Neural crest cell (in vitro differentiated cells): ENCODE data around the gene RHOT1. TPM values are rescaled to one million over a fixed set of nuclear protein-coding genes. Genes with fewer than 3 reads are reported as not detected.

Experiments
- DNase-seq: peaks from one replicate; pipeline ENCODE4 v3.0.0; 2021; ENCODE audit warnings: low read depth, mixed read lengths, low spot score
- H3K27ac Mint-ChIP-seq: one replicate; pipeline ENCODE4 v1.8.0; 2021; ENCODE audit warnings: mild to moderate bottlenecking, mixed read lengths; ENCODE audit not compliant: unreplicated experiment
- H3K27me3 Mint-ChIP-seq: 2 replicates; pipeline ENCODE4 v1.8.0; 2021; ENCODE audit warnings: low read depth, mild to moderate bottlenecking, mixed read lengths
- H3K36me3 Mint-ChIP-seq: 2 replicates; pipeline ENCODE4 v1.8.0; 2021; ENCODE audit warnings: low read depth, mild to moderate bottlenecking, mixed read lengths
- H3K4me1 Mint-ChIP-seq: 2 replicates; pipeline ENCODE4 v1.8.0; 2021; ENCODE audit warnings: mixed read lengths
- H3K4me3 Mint-ChIP-seq: one replicate; pipeline ENCODE4 v1.8.0; 2021; ENCODE audit warnings: mild to moderate bottlenecking, mixed read lengths
- H3K9me3 Mint-ChIP-seq: 2 replicates; pipeline ENCODE4 v1.8.0; 2021; ENCODE audit warnings: mixed read lengths
- total RNA-seq: library from RNA; stranded (reverse); gene quantifications from 2 replicates; pipeline ENCODE4 v1.2.1, GENCODE V29; 2021
- TF ChIP-seq, protein P1 (sequence below): fragments of 200-600 bp; sonication (generic); conservative IDR thresholded peaks from 2 replicates; pipeline ENCODE4 v1.5.0; 2021; ENCODE audit warnings: antibody characterized with exemption, mild to moderate bottlenecking

Gene RHOT1
- total RNA-seq, 1 donor from 2014 or later = 30.1 TPM

DNA sequence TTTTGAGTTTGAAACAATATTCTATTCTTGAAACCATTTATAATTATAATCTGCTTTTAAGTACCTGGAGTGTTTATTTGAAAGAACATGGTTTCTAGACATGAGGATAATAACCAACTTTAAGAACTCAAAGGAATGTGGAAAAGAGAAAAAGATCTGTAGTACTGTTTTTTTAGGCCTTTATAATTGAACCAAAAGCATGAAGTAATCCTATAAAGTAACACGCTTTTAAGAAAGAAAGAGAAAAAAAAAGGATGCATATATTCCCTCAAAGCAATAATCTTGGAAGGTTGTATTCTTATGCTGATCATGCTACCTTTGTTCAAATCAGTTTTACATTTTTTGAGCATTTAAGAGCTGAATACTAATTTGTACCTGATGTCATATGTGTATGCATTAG, 69.4 kb downstream of the RHOT1 start:
- H3K4me1 Mint-ChIP-seq = no peaks in the 10 kb centered on the region
- H3K36me3 Mint-ChIP-seq = no peaks in the 10 kb centered on the region
- no peak overlapping the region for H3K4me3 Mint-ChIP-seq
- TF ChIP-seq, protein P1, sequence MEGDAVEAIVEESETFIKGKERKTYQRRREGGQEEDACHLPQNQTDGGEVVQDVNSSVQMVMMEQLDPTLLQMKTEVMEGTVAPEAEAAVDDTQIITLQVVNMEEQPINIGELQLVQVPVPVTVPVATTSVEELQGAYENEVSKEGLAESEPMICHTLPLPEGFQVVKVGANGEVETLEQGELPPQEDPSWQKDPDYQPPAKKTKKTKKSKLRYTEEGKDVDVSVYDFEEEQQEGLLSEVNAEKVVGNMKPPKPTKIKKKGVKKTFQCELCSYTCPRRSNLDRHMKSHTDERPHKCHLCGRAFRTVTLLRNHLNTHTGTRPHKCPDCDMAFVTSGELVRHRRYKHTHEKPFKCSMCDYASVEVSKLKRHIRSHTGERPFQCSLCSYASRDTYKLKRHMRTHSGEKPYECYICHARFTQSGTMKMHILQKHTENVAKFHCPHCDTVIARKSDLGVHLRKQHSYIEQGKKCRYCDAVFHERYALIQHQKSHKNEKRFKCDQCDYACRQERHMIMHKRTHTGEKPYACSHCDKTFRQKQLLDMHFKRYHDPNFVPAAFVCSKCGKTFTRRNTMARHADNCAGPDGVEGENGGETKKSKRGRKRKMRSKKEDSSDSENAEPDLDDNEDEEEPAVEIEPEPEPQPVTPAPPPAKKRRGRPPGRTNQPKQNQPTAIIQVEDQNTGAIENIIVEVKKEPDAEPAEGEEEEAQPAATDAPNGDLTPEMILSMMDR = no peak
- no peak for DNase-seq
- H3K27me3 Mint-ChIP-seq = no peaks in the 10 kb centered on the region
- H3K27ac Mint-ChIP-seq = no peak overlapping the region
- no peaks in the 10 kb centered on the region for H3K9me3 Mint-ChIP-seq

DNA sequence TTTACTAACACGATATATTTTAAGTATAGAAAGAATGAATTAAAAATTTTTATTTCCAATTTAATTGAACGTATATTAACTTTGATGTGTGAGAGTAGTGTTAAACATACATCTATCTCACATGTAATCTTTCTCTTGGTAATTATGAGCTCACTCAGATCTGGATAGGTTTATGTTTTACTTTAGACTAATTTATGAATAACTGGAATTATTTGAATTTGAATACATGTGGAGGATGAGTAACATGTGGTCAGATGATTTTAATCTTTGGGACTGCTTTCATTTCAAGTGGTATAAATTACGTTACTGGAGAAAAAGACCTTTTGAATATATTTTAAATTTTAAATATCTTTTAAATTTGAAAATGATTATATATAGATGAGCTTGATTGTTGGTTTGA, 73.4 kb downstream of the RHOT1 start:
- Mint-ChIP-seq H3K36me3 (no peaks in the 10 kb centered on the region), H3K4me1 (no peaks in the 10 kb centered on the region), H3K27me3 (no peaks in the 10 kb centered on the region), H3K27ac (no peak overlapping the region), H3K9me3 (no peaks in the 10 kb centered on the region), H3K4me3 (no peak overlapping the region)
- no peak for DNase-seq
- TF ChIP-seq, protein P1 = no peak

DNA sequence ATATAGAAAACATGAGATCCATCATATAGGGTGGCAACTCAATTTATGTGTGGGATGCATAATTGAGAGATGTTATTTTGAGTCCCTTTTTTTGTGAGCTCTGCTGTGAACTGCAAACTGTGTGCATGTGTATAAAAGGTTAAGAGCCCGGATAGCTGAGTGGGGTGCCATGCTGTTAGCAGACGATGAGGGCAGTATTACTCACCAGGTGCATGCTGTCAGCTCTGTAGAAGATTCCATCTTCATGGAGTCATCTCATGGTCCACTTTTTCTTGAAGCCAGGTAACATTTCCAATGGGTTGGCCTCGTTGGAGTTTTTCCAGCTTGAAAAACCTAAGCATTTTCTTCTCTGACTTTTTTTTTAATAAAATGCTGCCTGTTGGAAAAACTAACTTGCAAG, 80.3 kb downstream of the RHOT1 start:
- DNase-seq = no peak
- H3K4me1 Mint-ChIP-seq = no peaks in the 10 kb centered on the region
- H3K9me3 Mint-ChIP-seq = no peaks in the 10 kb centered on the region
- H3K36me3 Mint-ChIP-seq = no peaks in the 10 kb centered on the region
- H3K4me3 Mint-ChIP-seq = no peak overlapping the region
- H3K27me3 Mint-ChIP-seq = no peaks in the 10 kb centered on the region
- TF ChIP-seq, protein P1 = no peak
- no peak overlapping the region for H3K27ac Mint-ChIP-seq

DNA sequence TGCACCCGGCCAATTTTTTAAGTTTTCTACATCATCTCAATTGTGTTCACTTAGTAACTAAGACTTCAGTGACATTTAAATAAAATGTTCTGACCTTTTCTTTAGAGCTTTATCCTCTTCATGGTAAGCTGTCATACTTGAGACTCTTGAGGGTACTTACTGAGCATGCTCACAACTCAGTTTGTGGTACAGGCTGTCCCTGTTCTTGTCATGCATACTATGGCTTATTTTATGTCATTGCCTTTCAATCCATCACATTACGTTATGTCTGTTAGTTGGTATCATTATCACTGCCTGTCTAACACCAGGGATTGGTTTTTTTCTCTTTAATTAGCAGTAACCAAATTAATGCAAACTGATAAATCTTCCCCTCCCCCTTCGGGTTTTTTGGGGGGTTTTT, 81.4 kb downstream of the RHOT1 start:
- TF ChIP-seq, protein P1 = no peak
- peaks cover 8% of the 10 kb centered on the region for H3K4me1 Mint-ChIP-seq
- no peak overlapping the region for H3K4me3 Mint-ChIP-seq
- no peaks in the 10 kb centered on the region for H3K36me3 Mint-ChIP-seq
- H3K27me3 Mint-ChIP-seq = no peaks in the 10 kb centered on the region
- no peak overlapping the region for H3K27ac Mint-ChIP-seq
- no peaks in the 10 kb centered on the region for H3K9me3 Mint-ChIP-seq
- DNase-seq = no peak

DNA sequence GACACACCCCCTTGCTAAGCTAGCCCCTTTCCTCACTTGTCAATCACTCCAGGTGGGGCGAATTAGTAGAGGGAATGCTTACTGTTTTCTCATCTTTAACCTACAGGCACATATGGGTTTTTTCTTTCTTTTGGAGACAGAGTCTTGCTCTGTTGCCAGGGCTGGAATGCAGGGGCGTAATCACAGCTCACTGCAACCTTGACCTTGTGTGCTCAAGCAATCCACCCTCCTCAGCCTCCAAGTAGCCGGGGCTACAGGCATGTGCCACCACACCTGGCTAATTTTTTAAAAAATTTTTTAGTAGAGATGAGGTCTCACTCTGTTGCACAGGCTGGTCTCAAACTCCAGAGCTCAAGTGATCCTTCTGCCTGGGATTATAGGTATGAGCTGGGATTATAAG, 84.6 kb downstream of the RHOT1 start:
- no peak for DNase-seq
- no peaks in the 10 kb centered on the region for H3K36me3 Mint-ChIP-seq
- H3K4me3 Mint-ChIP-seq = no peak overlapping the region
- no peak overlapping the region for H3K27ac Mint-ChIP-seq
- H3K27me3 Mint-ChIP-seq = no peaks in the 10 kb centered on the region
- H3K9me3 Mint-ChIP-seq = no peaks in the 10 kb centered on the region
- TF ChIP-seq, protein P1 = no peak
- H3K4me1 Mint-ChIP-seq = peaks cover 8% of the 10 kb centered on the region

DNA sequence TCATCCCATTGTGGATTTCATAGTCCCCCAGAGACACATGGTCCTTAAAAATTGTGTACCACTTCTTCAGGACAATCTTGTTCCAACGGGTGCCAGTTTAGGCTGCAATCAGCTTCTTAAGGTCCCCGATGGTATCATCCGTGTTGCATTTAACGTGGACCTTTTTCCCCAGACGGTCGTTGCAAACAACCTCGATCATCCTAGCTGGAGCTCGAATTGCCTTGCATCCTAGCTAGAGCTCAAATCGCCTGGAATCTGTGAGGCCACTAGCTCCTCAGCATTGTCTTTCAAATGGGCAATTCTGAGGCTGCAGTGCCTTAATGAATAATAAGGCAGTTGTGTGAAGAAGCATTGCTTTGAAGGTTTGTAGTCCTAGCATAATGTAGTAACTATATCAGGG, 85.6 kb downstream of the RHOT1 start:
- no peak for DNase-seq
- H3K36me3 Mint-ChIP-seq = no peaks in the 10 kb centered on the region
- no peaks in the 10 kb centered on the region for H3K27me3 Mint-ChIP-seq
- H3K9me3 Mint-ChIP-seq = no peaks in the 10 kb centered on the region
- H3K4me3 Mint-ChIP-seq = no peak overlapping the region
- H3K27ac Mint-ChIP-seq = no peak overlapping the region
- TF ChIP-seq, protein P1 = no peak
- H3K4me1 Mint-ChIP-seq = peaks cover 8% of the 10 kb centered on the region
